HG03469 (cell line): ENCODE data around the gene PGBD5.
"Not testable (repeated sequence)": the region's sequence is repeated elsewhere in the genome, so short reads cannot be mapped to it uniquely, and the experiment has no call there.

ENCODE experiments used
- ATAC-seq: cut with Tn5 transposase; IDR thresholded peaks from one replicate; pipeline ENCODE4 v1.9.1; 2021; ENCODE audit warnings: mild to moderate bottlenecking, moderate library complexity, moderate number of reproducible peaks; ENCODE audit not compliant: unreplicated experiment

Gene PGBD5

GRCh38 chr1:230426246-230427093, at the start of gene PGBD5:
TSS of gene PGBD5 (minus strand) at chr1:230426332. CDS start at chr1:230425928, 404 bp downstream.
- ATAC-seq: no peak

GRCh38 chr1:230474924-230475323, 48.8 kb upstream of the PGBD5 start:
- ATAC-seq: not testable (repeated sequence)

- ATAC-seq: not testable (repeated sequence)
Observed at GRCh38 chr1:230470750-230471149, 44.6 kb upstream of the PGBD5 start.

GRCh38 chr1:230469271-230469670, 43.1 kb upstream of the PGBD5 start:
- ATAC-seq: no peak

GRCh38 chr1:230465691-230466090, 39.6 kb upstream of the PGBD5 start:
- no peak for ATAC-seq

GRCh38 chr1:230464671-230465070, 38.5 kb upstream of the PGBD5 start:
- ATAC-seq: no peak

- ATAC-seq: no peak
Observed at GRCh38 chr1:230463760-230464159, 37.6 kb upstream of the PGBD5 start.

- ATAC-seq: no peak
Observed at GRCh38 chr1:230463326-230463725, 37.2 kb upstream of the PGBD5 start.

- ATAC-seq: no peak
Observed at GRCh38 chr1:230459465-230459864, 33.3 kb upstream of the PGBD5 start.

GRCh38 chr1:230458509-230458908, 32.4 kb upstream of the PGBD5 start:
- ATAC-seq: no peak

GRCh38 chr1:230456478-230456877, 30.3 kb upstream of the PGBD5 start:
- no peak for ATAC-seq

- ATAC-seq: no peak
Observed at GRCh38 chr1:230455291-230455690, 29.2 kb upstream of the PGBD5 start.

GRCh38 chr1:230453377-230453776, 27.2 kb upstream of the PGBD5 start:
- no peak for ATAC-seq

- no peak for ATAC-seq
Observed at GRCh38 chr1:230441183-230442029, 15.3 kb upstream of the PGBD5 start.

GRCh38 chr1:230435108-230435507, 9.0 kb upstream of the PGBD5 start:
- no peak for ATAC-seq

- no peak for ATAC-seq
Observed at GRCh38 chr1:230431527-230431926, 5.4 kb upstream of the PGBD5 start.

GRCh38 chr1:230430499-230430898, 4.4 kb upstream of the PGBD5 start:
- no peak for ATAC-seq

- ATAC-seq: no peak
Observed at GRCh38 chr1:230429067-230429735, 3.1 kb upstream of the PGBD5 start.

GRCh38 chr1:230427981-230428380, 1.8 kb upstream of the PGBD5 start:
- ATAC-seq: no peak

GRCh38 chr1:230427094-230427876, 1.2 kb upstream of the PGBD5 start:
- no peak for ATAC-seq
